Neural progenitor cell (in vitro differentiated cells): Measurements from ENCODE around the gene DOK7.

Experiments
- CTCF ChIP-seq: fragments of 200-600 bp; sonication (generic); IDR thresholded peaks from 2 replicates; pipeline ENCODE4 v1.5.1; 2017; ENCODE audit warnings: antibody characterized with exemption, mild to moderate bottlenecking
- EZH2 ChIP-seq: fragments of 200-600 bp; sonication (generic); IDR thresholded peaks from 2 replicates; pipeline ENCODE4 v1.6.1; 2017; ENCODE audit warnings: antibody characterized with exemption, mild to moderate bottlenecking, moderate library complexity

- TF ChIP-seq EZH2 (no peak), CTCF (no peak)
These were observed 25.5 kb upstream of the DOK7 start for GRCh38 chr4:3437582-3437936.
